OCI-LY1 (cell line): Measurements from ENCODE around the gene RAD51B.

Source experiments
- EZH2 ChIP-seq: fragments of 200-600 bp; sonication (generic), shearing (Covaris generic); IDR thresholded peaks from 2 replicates; pipeline ENCODE4 v1.8.0; 2017; ENCODE audit warnings: borderline replicate concordance, mixed run types, mild to moderate bottlenecking, antibody characterized with exemption, low read length, moderate library complexity, mixed read lengths
- TF ChIP-seq, protein P1 (sequence below): fragments of 200-600 bp; sonication (generic), shearing (Covaris generic); IDR thresholded peaks from 2 replicates; pipeline ENCODE4 v1.5.1; 2017; ENCODE audit warnings: mild to moderate bottlenecking, antibody characterized with exemption, low read length, moderate library complexity, mixed read lengths

- TF ChIP-seq, protein P1, sequence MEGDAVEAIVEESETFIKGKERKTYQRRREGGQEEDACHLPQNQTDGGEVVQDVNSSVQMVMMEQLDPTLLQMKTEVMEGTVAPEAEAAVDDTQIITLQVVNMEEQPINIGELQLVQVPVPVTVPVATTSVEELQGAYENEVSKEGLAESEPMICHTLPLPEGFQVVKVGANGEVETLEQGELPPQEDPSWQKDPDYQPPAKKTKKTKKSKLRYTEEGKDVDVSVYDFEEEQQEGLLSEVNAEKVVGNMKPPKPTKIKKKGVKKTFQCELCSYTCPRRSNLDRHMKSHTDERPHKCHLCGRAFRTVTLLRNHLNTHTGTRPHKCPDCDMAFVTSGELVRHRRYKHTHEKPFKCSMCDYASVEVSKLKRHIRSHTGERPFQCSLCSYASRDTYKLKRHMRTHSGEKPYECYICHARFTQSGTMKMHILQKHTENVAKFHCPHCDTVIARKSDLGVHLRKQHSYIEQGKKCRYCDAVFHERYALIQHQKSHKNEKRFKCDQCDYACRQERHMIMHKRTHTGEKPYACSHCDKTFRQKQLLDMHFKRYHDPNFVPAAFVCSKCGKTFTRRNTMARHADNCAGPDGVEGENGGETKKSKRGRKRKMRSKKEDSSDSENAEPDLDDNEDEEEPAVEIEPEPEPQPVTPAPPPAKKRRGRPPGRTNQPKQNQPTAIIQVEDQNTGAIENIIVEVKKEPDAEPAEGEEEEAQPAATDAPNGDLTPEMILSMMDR: no peak
- TF ChIP-seq EZH2: no peak
Observed at GRCh38 chr14:68677901-68678300, 858.3 kb downstream of the RAD51B start.
